Limb (tissue), 2 donors: ENCODE measurements around the gene SPTBN4.

Source experiments
- DNase-seq, 2 donors: peaks; one replicate each; pipeline ENCODE4 v3.0.0-alpha.2; 2016; ENCODE audit errors: extremely low spot score in 2 of 2

SPTBN4 gene

DNA sequence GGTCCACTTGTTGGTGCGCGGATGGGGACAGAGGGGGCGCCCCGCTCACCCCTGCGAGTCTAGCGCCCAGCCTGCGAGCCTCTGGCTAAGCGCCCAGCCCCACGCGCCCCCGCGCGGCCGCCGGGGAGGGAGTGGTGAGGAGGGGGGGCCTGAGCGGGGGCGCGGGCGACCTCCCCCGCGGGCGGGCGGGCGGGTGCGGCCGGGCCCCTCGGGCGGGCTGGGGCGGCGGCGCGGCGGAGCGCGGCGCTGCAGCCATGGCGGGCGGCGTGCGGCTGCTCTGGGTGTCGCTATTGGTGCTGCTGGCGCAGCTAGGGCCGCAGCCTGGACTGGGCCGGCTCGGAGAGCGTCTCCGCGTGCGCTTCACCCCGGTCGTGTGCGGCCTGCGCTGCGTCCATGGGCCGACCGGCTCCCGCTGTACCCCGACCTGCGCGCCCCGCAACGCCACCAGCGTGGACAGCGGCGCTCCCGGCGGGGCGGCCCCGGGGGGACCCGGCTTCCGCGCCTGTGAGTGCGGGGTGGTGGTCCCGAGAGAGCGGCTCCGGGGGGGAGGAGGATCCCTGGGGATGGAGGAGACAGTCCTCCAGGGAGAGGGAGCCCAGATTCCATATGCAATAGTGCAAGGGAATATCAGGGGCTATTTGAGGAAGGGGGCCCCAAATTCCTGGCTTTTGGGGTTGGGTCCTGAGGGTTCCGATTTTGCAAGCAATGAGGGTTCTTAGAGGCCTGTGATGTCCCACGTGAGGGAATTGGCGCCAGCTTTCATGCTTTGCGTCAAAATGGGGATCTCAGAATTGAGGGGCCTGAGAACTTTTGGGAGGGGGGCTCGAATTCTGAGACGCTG, 134.6 kb downstream of the SPTBN4 start, which contains the start of gene LTBP4:
LTBP4 (plus strand) TSS at position 236 of the 841 bp plus-strand sequence; CDS start at position 255, 19 bp downstream.
- DNase-seq = peak in 1 of 2 donors; percentile 76

DNA sequence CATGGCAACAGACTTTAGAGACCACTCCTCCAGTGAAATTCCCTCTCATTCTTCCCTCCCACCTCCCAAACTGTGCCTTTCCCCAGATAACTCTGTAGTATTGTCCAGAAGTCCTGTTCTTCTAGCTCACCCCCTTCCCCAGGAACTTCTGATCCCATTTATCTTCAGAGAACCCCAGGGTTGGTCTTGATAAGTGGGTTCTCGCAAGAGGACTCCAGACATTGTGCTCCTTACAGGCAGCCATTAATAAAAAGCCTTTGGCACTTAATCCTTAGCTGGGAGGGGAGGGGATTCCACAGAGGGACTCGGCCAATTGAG, 136.2 kb downstream of the SPTBN4 start:
- DNase-seq = no peak

DNA sequence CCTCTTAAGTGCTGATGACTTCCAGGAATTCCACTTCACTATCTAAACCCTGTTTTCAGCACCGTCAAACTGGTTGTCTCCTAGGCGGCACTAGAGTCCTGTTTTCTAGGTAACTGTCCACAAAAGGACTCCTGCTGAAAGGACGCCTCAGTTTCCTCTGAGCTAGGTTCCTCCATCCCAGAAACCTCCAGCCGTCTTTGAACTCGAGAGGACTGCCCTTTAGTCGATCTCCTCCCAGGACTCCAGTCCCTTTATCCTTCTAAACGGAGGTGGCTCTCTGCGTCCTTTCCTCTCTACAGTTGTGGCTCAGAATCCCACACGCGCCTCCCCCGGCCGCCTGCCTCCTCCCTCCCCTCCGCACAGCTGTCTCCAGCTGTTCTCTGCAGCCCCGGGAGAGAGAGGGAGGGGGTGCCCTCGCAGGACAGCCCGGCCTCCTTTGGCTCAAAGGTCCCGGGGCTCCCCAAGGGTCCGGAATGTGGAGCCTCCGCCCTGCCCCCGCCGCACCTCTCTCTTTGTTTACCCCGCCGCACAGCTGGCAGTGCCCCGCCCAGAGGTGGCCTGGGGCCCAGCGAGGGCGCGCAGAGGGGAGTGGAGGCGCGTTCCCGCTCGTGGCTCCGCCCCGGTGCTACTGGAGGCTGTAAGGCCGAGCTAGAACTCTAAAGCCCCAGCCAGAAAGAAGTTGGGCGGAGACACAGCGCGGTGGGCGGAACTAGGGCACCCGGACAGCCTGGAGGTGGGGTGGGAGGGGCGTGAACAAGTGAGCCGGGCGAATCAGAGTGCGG, 136.8 kb downstream of the SPTBN4 start:
- DNase-seq = peak; percentile 94 to 95

GRCh38 chr19:40604171-40604646, 137.4 kb downstream of the SPTBN4 start:
- no peak for DNase-seq

DNA sequence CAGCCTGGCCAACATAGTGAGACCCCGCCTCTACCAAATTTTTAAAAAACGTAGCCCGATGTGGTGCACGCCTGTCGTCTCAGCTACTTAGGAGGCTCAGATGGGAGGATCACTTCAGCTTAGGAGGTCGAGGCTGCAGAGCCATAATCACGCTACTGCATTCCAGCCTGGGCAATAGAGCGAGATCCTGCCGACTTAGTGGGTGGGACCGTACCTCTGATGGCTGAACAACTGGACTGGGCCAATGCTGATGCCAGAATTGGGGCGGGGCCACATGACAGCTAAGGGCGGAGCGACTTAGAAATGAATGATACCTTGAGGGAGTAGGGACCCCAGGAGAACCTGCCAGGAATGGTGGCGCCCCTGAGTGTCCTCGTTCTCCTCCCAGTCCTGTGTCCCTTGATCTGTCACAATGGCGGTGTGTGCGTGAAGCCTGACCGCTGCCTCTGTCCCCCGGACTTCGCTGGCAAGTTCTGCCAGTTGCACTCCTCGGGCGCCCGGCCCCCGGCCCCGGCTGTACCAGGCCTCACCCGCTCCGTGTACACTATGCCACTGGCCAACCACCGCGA, 137.9 kb downstream of the SPTBN4 start:
- DNase-seq = no peak

GRCh38 chr19:40605216-40605971, 138.6 kb downstream of the SPTBN4 start:
- peak in 1 of 2 donors; percentile 71 for DNase-seq

DNA sequence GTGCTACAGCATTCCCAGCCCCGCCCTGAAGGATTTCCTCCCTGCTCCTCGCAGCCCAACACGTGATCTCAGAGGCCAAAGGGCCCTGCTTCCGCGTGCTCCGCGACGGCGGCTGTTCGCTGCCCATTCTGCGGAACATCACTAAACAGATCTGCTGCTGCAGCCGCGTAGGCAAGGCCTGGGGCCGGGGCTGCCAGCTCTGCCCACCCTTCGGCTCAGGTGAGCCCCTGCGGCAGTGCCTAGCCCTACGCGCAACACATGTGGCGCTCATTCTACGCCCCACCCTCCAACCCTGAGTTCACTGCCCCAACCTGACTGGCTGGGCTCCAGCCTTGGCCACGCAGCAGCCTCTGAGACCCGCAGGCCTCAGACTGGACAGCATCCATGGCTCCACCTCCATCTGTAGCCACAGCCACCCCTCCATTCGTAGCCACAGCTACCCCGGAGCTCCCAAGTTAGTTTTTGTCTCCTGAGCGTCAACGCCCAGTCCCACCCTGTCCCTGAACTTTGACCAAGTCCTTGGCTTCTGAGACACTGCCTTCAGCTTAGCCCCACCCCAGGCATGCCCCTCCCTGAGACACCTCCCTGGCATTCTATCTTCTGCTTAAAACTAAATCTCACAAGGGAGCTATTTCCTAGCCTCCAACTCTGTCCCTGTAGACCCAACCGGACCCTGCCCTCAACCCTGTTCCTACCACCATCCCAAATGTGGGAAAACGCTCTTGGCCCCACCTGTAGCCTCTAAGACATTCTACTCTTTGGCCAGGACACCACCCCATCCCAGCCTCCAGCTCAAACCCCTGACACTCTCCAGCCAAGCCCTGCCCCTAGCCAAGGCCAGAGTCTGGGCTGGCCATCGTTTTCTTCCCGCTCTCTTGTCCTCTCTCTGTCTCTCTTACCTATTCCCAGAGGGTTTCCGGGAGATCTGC, 140.8 kb downstream of the SPTBN4 start:
- no peak for DNase-seq

- no peak for DNase-seq
Measured at GRCh38 chr19:40608240-40608621, 141.4 kb downstream of the SPTBN4 start.

- no peak for DNase-seq
Measured at GRCh38 chr19:40608957-40609356, 142.2 kb downstream of the SPTBN4 start.

DNA sequence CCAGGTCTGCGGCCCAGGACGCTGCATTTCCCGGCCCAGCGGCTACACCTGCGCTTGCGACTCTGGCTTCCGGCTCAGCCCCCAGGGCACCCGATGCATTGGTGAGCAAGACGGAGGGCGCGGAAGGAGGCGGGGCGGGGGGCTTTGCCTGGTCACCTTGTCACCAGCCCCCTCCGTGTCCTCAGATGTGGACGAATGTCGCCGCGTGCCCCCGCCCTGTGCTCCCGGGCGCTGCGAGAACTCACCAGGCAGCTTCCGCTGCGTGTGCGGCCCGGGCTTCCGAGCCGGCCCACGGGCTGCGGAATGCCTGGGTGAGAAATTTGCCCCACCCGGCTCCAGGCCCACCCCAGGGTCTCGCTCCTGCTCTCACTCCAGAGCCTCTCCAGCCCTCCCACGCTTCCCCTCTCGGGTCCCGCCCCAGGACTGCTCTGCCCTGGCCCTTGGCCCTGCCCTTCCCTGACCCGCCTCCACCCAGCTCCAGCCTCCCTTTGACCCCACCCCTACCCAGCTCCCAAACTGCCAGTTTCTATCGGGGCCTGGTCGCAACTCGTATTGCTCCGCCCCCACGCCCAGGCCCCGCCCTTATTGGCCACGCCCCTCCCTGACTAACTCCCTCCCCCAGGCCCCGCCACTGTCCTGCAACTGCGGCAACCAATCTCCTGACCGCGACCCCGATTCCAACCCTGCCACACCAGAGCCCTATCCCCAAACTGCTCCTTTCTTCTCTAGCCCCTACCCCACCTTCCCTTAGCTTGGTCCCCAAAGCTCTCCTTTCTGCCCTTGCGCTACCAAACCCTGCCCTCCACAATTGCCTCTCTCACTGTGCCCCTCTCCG, 143.0 kb downstream of the SPTBN4 start:
- peak; percentile 67 to 83 for DNase-seq

DNA sequence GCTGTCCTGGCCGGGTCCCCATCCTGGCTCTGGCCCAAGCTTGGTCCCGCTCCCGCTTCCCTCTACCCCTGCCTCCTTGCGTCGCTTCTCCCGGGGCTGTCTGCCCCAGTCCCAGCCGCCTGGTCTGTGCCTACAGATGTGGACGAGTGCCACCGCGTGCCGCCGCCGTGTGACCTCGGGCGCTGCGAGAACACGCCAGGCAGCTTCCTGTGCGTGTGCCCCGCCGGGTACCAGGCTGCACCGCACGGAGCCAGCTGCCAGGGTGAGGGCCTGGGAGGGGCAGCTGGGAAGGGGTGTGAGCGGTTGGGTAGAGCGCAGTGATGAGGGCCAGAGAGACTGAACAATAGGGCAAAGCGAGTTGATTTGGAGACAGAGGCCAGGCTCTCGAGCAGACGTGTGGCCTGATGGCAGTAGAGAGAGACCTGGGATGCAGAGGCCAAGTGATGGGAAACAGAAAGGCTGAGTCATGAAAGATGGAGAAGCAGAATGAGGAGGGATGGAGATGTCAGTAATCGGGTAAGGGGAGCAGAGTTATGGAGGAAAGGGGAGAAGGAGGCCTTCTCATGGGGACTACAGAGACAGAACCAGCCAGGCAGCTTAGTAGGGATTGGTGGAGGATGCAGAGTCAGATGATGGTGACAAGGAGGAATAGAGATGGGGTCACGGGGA, 143.7 kb downstream of the SPTBN4 start:
- DNase-seq = peak in 1 of 2 donors; percentile 61

DNA sequence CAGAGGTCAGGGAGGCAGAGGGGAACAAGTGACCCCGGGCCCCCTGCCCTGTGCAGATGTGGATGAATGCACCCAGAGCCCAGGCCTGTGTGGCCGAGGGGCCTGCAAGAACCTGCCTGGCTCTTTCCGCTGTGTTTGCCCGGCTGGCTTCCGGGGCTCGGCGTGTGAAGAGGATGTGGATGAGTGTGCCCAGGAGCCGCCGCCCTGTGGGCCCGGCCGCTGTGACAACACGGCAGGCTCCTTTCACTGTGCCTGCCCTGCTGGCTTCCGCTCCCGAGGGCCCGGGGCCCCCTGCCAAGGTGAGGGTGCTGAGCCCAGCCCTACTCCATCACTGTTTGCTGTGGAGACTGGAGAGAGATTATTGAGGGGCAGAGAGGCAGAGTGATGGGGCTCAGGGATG, 144.3 kb downstream of the SPTBN4 start:
- no peak for DNase-seq

DNA sequence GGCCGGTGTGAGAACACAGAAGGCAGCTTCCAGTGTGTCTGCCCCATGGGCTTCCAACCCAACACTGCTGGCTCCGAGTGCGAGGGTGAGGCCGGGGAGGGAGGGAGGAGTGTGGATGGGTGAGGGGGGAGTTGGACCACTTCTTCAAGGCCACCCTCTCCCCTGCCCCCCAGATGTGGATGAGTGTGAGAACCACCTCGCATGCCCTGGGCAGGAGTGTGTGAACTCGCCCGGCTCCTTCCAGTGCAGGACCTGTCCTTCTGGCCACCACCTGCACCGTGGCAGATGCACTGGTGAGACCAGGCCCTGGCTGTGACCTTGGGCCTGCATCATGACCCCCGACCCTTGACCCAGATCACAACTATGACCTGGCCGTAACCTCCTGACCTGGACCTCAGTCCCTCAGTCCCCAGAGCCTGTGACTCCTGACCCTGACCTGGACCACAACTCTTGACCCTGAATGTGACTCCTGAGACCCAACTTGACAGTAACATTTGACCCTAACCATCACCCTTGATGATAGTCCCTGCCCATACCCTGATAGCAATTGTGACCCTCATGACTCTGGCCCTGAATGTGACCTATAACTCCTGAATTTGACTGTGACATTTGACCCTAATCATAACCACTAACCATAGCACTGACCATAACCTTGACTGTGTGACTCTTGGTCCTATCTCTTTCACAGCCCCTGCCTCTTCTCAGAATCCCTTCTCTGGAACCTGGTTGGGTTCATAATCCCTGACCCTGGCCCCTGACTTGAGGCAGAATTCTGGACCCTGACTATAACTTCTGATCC, 145.3 kb downstream of the SPTBN4 start:
- DNase-seq = no peak

- peak in 1 of 2 donors; percentile 84 for DNase-seq
Measured at GRCh38 chr19:40612831-40613689, 146.3 kb downstream of the SPTBN4 start.

DNA sequence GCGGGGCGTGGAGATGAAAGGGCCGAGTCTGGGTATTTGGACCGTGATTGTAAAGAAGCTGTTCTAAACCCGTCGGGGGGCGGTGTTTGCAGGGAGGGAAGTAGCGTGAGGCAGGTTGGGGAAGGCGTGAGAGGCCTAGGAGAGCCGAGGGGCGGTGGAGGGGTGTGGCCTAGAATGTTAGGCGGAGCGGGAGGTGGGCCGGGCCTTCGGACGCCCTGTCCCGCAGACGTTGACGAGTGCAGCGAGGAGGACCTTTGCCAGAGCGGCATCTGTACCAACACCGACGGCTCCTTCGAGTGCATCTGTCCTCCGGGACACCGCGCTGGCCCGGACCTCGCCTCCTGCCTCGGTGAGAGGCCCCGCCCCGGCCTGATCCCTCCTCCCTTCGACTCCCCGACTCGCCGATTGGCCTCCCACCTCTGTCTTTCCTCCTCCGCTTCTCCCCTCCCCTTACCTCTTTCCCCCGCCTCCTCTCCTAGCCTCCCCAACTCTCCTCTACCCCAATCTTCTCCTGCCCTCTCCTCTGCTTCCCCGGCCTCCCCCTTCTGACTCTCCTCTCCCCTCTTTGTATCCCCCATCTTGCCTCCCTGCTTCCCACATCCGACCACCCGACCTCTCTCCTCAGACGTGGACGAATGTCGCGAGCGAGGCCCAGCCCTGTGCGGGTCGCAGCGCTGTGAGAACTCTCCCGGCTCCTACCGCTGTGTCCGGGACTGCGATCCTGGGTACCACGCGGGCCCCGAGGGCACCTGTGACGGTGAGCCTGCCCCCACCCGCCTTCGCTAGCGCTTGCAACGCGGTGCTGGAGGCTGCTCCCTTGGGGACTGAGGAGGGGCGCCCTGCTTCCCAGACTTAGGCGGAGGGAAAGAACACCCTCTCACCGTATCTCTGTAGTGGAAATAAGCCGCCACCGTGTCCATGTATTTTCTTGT, 147.2 kb downstream of the SPTBN4 start:
- DNase-seq = peak; percentile 73 to 86
